NCI-H1417 (cell line): ENCODE results near the gene BICDL1.
A peak's percentile ranks its signal among the peaks of the same experiment; 100 is the strongest.
"Not testable (repeated sequence)": the region's sequence is repeated elsewhere in the genome, so short reads cannot be mapped to it uniquely, and the experiment has no call there.

Experiments
- DNase-seq, 3 experiments: peaks; one replicate each; lab custom pipeline; 2025; lab: John Stamatoyannopoulos, UW

Gene BICDL1

GRCh38 chr12:119988472-119989360 is at the start of gene BICDL1:
BICDL1 (plus strand) TSS chr12:119989236; CDS start chr12:119989869, 633 bp downstream.
- peak; percentile 99 for DNase-seq

- peak in 2 of 3 experiments; percentile 26 to 76 for DNase-seq
These were observed 48.1 kb upstream of the BICDL1 start for GRCh38 chr12:119940897-119941296.

GRCh38 chr12:119942386-119942785 is 46.6 kb upstream of the BICDL1 start:
- no peak for DNase-seq

GRCh38 chr12:119946213-119946612 is 42.8 kb upstream of the BICDL1 start:
- no peak for DNase-seq

DNA sequence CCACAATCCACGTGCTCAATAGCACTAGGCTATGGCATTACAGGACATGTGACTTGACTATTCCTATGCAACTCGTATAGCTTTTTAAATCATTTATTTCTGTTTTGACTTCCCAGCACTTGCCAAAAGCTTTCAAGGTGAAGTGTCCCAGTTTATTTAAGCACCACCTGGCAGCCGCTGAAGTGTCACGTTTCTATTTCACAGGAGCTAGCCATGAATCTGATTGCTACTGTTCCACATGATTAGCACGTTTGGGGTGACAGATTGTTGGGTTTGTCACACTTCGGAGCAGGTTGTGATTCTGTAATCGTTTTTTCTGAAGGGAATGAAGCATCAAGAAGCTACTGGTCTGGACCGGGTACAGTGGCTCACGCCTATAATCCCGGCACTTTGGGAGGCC is 39.9 kb upstream of the BICDL1 start:
- peak; percentile 37 to 92 (median 78) for DNase-seq

DNA sequence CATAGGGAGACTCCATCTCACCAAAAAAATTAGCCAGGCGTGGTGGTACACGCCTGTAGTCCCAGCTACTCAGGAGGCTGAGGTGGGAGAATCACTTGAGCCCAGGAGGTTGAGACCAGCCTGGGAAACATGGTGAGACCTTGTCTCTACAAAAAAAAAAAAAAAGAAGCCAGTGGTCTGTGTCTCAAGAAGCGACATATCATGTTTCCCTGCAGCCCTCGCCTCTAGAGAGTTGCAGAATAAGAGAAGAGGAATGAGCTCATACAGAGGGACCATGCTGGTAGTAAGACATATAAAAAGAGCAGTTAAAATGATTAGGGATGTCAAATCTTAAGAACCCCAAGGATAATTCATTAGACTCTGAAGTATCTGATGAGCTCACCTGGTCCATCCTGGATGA is 39.4 kb upstream of the BICDL1 start:
- peak in 2 of 3 experiments; percentile 45 to 80 for DNase-seq

DNA sequence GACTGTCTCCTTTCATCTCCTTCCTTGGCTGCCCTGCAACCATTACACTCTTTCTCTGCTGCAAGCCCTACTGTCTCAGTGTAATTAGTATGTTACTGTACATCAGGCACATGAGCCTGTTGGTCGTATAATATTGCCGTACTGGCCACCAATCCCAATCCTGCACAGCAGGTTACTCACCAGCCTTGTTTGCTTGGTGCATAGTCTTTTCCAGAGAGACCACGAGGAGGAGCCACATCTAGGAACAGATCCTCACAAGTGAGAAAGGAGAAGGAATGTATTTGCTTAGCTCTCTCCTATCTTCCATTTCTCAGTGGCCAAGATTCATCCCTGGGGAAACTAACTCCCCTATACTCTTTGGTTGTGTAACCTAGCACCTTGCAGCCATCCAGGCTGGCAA is 33.0 kb upstream of the BICDL1 start:
- no peak for DNase-seq

DNA sequence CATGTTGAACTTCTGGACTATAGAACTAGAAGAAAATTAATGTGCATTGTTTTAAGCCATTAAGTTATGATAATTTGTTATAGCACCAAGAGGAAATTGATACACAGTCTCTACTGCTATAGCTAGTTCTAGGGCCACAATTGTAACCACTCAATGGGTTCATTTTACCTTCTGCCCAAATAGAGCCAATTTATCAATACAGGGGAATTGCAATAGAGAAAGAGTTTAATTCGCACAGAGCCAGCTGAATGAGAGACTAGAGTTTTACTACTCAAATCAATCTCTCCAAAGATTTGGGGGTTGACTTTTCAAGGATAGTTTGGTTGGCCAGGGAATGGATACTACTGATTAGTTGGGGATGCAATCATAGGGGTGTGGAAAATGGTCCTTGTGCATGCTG is 31.9 kb upstream of the BICDL1 start:
- DNase-seq, result no peak

DNA sequence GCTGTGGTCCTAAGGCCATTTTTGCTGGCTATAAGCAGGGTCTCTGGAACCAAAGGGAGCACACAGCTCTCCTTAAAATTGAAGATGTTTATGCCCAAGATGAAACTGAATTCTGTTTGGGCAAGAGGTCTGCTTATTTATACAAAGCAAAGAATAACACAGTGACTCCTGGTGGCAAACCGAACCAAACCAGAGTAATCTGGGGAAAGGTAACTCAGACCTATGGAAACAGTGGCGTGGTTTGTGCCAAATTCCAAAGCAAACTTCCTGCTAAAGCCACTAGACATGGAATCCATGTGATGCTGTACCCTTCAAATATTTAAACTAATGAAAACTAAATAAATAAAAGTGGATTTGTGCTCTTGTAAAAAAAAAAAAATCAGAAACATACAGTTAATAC is 29.6 kb upstream of the BICDL1 start:
- DNase-seq, result no peak

DNA sequence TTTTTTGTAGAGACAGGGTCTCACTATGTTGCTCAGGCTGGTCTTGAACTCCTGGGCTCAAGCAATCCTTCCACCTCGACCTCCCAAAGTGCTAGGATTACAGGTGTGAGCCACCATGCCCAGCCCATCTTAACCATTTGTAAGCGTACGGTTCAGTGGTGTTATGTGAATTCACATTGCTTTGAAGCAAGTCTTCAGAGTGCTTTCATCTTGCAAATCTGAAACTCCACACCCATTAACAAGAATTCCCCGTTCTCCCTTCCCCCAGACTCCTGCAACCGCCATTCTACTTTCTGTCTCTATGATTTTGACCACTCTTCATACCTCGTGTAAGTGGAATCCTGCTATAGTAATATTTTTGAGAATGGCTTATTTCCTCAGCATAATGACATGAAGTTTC is 24.9 kb upstream of the BICDL1 start:
- no peak for DNase-seq

DNA sequence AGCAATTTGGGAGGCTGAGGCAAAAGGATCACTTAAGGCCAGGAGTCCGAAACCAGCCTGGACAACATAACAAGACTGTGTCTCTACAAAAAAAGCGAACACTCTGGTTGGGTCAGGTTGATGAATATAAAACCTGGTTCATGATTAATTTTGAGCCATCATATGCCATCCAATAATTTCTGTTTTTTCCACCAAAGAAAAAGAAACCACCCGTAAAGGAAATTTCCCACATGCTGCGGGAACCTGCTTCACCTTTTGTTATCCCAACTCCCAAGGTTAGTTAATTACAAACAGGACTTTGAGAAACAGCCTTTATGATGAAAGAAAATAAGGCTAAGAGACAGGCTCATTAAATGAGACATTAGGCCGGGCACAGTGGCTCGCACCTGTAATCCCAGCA is 24.1 kb upstream of the BICDL1 start:
- no peak for DNase-seq

DNA sequence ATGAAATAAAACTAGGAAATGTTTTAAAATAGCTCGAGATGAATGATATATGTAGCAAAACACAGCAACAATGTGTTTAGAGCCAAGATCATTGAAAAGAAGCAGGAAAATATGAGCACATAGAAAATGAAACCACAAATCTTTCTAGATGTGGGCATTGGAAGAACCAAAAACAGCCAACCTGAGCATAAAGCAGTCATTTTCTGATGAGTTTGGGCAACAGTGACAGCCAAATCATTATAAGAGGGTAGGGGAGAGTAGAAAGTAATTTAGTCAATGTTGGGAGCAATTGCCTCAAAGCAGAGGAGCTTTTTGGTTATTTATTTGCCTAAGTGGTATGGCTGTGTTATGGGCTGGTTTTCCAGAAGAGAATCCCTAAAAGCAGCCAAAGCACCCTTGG is 8.8 kb upstream of the BICDL1 start:
- DNase-seq, result no peak

GRCh38 chr12:119980702-119981101 is 8.3 kb upstream of the BICDL1 start:
- DNase-seq, result not testable (repeated sequence)

GRCh38 chr12:119989361-119989730 is 310 bp downstream of the BICDL1 start:
- peak; percentile 72 to 96 (median 88) for DNase-seq

GRCh38 chr12:119989731-119990381 is 820 bp downstream of the BICDL1 start:
- peak in 2 of 3 experiments; percentile 68 to 79 for DNase-seq

DNA sequence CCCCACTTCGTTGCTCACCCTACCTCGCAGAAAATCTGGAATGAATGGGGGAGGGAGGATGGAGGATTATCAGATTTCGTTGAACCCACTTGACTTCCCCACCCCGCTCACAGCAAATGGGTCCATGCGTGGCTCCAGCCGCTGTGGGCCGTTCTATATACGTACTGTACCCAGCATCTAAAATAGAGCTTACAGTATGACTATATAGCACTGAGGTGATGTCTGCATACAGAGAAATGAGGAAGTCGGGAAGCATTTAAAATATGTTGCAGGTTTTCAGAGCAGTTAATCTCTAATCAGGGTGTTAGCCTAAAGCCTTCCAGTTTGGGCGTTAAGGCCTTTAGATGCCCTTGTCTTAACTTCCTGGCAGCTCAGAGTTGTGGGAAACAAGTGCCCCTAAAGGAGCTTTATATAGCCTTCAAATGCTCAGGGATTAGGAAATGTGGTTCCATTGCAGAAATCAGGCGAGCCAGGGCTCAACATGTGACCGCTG is 1.4 kb downstream of the BICDL1 start:
- peak in 2 of 3 experiments; percentile 20 to 66 for DNase-seq

DNA sequence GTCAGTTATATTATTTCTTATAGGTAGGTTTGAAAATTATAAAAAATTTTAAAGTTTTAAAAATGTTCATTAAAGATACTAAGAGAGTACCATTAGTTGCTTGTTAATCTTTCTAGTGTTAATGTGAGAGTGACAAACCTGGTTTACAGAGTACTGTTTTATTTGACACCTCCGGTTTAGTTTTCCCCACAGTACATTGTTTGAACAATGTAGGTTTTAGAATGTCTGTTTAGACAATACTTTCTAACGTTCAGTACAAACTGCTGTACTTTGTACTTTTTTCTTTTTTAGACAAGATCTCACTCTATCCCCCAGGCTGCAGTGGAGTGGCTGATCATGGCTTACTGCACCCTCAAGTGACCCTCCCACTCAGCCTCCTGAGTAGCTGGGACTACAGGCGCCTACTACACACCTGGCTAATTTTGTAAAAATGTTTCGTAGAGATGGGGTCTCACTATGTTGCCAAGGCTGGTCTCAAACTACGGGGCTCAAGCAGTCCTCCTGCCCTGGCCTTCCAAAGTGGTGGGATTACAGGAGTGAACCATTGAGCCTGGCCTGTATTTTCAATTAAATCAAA is 3.2 kb downstream of the BICDL1 start:
- no peak for DNase-seq

DNA sequence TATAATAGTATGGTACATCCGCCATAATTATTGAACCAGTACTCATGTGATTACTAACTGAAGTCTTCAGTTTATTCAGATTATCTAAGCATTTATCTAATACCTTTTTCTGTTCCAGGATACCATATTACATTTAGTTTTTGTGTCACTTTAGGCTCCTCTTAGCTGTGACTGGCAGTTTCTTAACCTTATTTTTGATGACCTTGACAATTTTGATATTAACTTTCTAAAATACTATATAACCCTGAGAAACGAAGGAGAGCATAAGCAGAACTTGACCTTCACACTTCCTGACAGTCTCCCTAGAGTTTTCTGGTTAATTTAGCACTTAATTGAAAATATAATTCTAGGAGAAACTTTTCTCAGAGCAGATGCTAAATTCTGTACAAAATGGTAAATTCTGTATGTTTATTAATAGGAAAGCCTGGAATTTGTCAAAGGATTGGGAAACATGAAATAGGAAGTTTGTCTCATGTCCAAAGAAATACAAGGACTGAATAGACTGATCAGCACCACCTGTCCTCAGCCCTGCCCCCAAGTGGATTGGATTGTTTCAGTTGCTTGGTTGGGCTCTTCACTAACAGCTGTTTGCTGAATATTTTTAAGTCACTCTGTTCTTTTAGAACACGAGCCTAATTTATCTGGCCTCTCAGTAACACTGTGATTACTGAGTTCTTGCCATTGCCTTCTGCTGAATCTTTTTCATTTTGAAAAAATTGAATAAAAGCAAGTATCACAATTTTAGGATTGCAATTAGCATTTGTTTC is 6.0 kb downstream of the BICDL1 start:
- no peak for DNase-seq

GRCh38 chr12:119996417-119996816 is 7.4 kb downstream of the BICDL1 start:
- no peak for DNase-seq

DNA sequence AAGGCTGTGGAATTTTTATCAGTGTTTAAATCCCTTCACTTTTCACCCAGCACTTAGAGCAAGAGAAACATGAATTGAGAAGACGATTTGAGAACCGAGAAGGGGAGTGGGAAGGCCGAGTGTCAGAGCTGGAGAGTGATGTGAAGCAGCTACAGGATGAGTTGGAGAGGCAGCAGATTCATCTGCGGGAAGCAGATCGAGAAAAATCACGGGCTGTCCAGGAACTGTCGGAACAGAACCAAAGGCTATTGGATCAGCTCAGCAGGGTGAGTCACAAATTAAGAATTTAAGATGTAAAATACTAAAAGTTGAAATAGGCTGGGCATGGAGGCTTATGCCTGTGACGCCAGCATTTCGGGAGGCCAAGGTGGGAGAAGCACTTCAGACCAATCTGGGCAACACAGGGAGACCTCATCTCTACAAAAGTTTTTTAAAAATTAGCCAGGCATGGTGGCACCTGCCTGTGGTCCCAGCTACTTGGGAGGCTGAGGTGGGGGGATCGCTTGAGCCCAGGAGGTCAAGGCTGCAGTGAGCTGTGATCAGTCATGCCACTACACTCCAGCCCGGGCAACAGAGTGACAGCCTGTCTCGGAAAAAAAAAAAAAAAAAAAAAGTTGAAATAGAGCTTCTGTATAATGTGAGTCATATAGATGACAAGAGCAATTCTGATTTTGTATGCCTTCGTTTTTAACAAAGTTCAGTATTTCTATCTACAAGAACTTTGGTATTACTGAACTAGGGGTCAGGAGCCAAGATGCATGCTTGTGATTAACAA is 9.6 kb downstream of the BICDL1 start:
- DNase-seq, result no peak

DNA sequence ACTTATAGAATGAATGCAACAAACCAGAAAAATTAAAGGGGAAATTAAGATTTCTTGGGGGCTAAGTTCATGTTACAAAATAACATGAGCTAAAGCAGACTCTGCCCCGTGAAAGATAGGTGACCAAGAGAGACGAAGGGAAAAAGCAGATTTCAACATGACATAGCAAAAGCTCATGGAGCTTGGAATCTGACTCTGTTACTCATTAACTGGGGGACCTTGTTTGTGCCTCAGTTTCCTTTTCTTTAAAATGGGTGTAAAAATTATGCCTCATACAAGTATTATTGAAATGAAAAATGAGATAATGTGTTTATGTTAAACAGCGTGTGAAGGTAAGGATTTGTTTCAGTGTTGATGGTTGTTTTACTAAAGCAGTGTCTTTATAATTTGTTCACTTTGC is 11.5 kb downstream of the BICDL1 start:
- DNase-seq, result no peak
